A673 (cell line): ENCODE measurements around the gene PDZD4. TPM values are rescaled to one million over a fixed set of nuclear protein-coding genes. Genes with fewer than 3 reads are reported as not detected.

Experiments used
- BruUV-seq: library from RNA; stranded (reverse); fragments of 400-500 nt; replicated peaks from 2 replicates; lab custom pipeline; 2021; lab: Mats Ljungman, UMichigan
- CTCF ChIA-PET: fragments of 300-600 bp; sonication (Branson Sonifier 250); formaldehyde crosslinking; loops from one replicate; lab custom pipeline; 2022; ENCODE audit warnings: antibody characterized with exemption; lab: Charles Lee
- POLR2A ChIA-PET: fragments of 300-600 bp; sonication (Branson Sonifier 250); formaldehyde crosslinking; loops from one replicate; lab custom pipeline; 2022; ENCODE audit warnings: antibody characterized with exemption; ENCODE audit not compliant: low non-redundant PET; lab: Charles Lee
- DNase-seq: peaks from one replicate; pipeline ENCODE4 v3.0.0-alpha.2; 2015; ENCODE audit warnings: low spot score
- H3K27ac ChIP-seq: fragments of 200-600 bp; sonication (generic); 2 replicates; pipeline ENCODE4 v1.5.1; 2016; ENCODE audit warnings: mixed run types, low read depth, mild to moderate bottlenecking, mixed read lengths, antibody characterized with exemption, low read length; ENCODE audit not compliant: poor library complexity, severe bottlenecking
- H3K27me3 ChIP-seq: fragments of 200-600 bp; sonication (generic); replicated peaks from 2 replicates; pipeline ENCODE4 v1.6.1; 2017; ENCODE audit warnings: mixed run types, low read depth, mild to moderate bottlenecking, mixed read lengths, antibody characterized with exemption, low read length; ENCODE audit not compliant: insufficient read depth, poor library complexity
- H3K36me3 ChIP-seq: fragments of 200-600 bp; sonication (generic); 2 replicates; pipeline ENCODE4 v1.6.1; 2016; ENCODE audit warnings: mixed run types, mild to moderate bottlenecking, mixed read lengths, antibody characterized with exemption, low read length; ENCODE audit not compliant: insufficient read depth, poor library complexity, severe bottlenecking
- H3K4me1 ChIP-seq: fragments of 200-600 bp; sonication (generic); 2 replicates; pipeline ENCODE4 v1.6.1; 2017; ENCODE audit warnings: mixed run types, mild to moderate bottlenecking, mixed read lengths, antibody characterized with exemption, low read length; ENCODE audit not compliant: insufficient read depth, poor library complexity, severe bottlenecking
- H3K4me3 ChIP-seq: fragments of 200-600 bp; sonication (generic); 2 replicates; pipeline ENCODE4 v1.5.1; 2016; ENCODE audit warnings: low read depth, mixed run types, mild to moderate bottlenecking, mixed read lengths, low read length; ENCODE audit not compliant: poor library complexity, severe bottlenecking
- H3K9me3 ChIP-seq: fragments of 200-600 bp; sonication (generic); 2 replicates; pipeline ENCODE4 v1.6.1; 2016; ENCODE audit warnings: mixed run types, low read depth, mild to moderate bottlenecking, mixed read lengths, antibody characterized with exemption, low read length; ENCODE audit not compliant: poor library complexity, severe bottlenecking
- CTCF ChIP-seq: fragments of 300-800, 200-600 bp; sonication (generic); conservative IDR thresholded peaks from 2 replicates; pipeline ENCODE4 v1.5.1; 2017; ENCODE audit warnings: low read depth, mild to moderate bottlenecking, antibody characterized with exemption, low read length, moderate library complexity, mixed read lengths
- EZH2 ChIP-seq: fragments of 200-600 bp; sonication (generic); IDR thresholded peaks from 2 replicates; pipeline ENCODE4 v1.6.1; 2017; ENCODE audit warnings: borderline replicate concordance, low read depth, mild to moderate bottlenecking, mixed read lengths, antibody characterized with exemption, low read length; ENCODE audit not compliant: poor library complexity, severe bottlenecking
- intact Hi-C: fragments of 100-400 bp; cut with micrococcal nuclease; formaldehyde crosslinking; loops from one replicate; pipeline ENCODE4 v1.10.0; 2022; ENCODE audit not compliant: unreplicated experiment
- total RNA-seq: library from RNA; stranded (reverse); gene quantifications from 2 replicates; pipeline ENCODE4 v1.2.3, GENCODE V29; 2021

The PDZD4 gene
- total RNA-seq, 1 experiment from 2014 or later = 2.6 TPM

DNA sequence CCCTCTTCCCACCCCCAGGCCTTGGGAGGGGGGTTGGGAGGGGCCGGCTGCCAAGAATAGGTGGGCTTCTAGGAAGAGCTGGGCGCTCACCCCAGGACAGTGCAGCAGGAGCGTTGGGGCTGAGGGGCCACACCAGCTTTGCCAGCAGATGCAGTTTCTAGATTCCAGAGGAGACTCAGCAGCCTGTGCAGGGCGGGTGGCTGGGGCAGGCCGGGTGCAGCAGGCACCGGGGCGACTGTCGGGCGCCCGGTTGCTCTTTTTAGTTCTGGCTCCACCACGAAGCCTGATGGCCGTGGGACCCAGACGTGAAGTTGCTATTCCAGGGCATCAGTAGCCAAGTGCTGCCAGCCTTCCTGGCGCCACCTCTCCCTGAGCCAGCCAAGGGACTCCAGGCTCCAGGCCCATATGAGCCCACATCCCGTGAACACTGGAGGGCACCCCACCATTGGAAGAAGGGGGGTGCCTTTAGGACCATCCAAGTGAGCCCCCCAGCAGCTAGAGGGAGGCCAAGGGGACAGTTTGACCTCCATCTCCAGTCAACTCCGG, 30.1 kb downstream of the PDZD4 start:
- TF ChIP-seq EZH2 (no peak), CTCF (no peak)
- H3K27me3 ChIP-seq = no peaks in the 10 kb centered on the region
- H3K9me3 ChIP-seq = no peaks in the 10 kb centered on the region
- ChIA-PET POLR2A (no interaction called here), CTCF (no interaction called here)
- no peak overlapping the region for H3K4me3 ChIP-seq
- peaks cover 12% of the 10 kb centered on the region for H3K36me3 ChIP-seq
- BruUV-seq = no TSS peak
- H3K27ac ChIP-seq = no peak overlapping the region
- H3K4me1 ChIP-seq = no peaks in the 10 kb centered on the region
- intact Hi-C loops = no loop called here
- DNase-seq = no peak

DNA sequence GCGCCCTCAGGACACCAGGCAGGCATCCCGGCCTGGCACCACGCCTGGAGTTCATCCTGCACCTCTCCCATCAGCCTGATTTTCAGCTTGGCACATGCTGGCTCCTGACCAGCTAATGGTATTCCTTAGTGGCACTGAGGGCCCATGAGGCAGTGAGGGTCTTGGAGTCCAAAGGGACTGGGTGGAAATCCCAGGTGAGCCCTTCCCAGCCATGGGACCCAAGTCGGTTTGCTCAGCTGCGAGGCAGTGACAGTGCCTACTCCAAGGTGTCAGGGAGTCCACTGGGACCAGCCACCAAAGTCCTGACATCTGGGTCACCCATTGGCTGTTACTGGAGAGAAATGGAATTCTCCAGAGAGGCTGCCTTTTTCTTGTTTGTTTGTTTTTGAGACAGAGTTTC, 31.0 kb downstream of the PDZD4 start:
- ChIA-PET POLR2A (no interaction called here), CTCF (no interaction called here)
- Histone ChIP-seq H3K36me3 (peaks cover 12% of the 10 kb centered on the region), H3K9me3 (no peaks in the 10 kb centered on the region), H3K27ac (no peak overlapping the region), H3K4me1 (no peaks in the 10 kb centered on the region), H3K4me3 (no peak overlapping the region), H3K27me3 (no peaks in the 10 kb centered on the region)
- no peak for DNase-seq
- no TSS peak for BruUV-seq
- TF ChIP-seq EZH2 (no peak), CTCF (no peak)
- intact Hi-C loops = no loop called here

DNA sequence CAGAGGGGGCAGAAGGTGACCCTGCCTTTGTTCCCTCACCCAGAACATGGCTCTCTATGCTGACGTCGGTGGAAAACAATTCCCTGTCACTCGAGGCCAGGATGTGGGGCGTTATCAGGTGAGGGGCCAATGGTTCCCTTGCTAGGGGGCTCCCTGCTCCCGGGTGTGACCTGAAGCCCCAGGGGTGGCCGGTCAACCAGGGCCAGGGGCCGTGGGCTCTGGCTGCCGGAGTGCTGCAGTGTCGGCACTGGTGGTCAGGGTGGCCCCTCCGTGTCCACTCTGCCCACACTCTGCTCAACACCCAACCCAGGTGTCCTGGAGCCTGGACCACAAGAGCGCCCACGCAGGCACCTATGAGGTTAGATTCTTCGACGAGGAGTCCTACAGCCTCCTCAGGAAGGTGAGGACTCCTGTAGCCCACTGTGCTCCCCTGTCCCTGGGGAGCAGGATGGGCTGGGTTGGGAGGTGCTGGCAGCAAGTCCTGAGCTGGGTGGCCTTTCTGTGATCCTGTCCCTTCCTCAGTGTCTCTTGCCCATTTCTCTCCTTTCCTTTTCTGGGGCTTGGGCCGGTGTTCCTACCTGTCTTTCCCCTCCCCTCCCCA, 32.8 kb downstream of the PDZD4 start:
- no peaks in the 10 kb centered on the region for H3K9me3 ChIP-seq
- no peak overlapping the region for H3K4me3 ChIP-seq
- H3K27me3 ChIP-seq = no peaks in the 10 kb centered on the region
- H3K4me1 ChIP-seq = no peaks in the 10 kb centered on the region
- no peak for DNase-seq
- TF ChIP-seq EZH2 (no peak), CTCF (no peak)
- ChIA-PET POLR2A (no interaction called here), CTCF (no interaction called here)
- intact Hi-C loops = no loop called here
- H3K36me3 ChIP-seq = peaks cover 12% of the 10 kb centered on the region
- no TSS peak for BruUV-seq
- H3K27ac ChIP-seq = no peak overlapping the region
